HepG2 (cell line): Measurements from ENCODE around the gene PGM2. TPM values are rescaled to one million over a fixed set of nuclear protein-coding genes. Genes with fewer than 3 reads are reported as not detected.

Experiments used
- ATAC-seq: fragments of 200-7000 bp; cut with Tn5 transposase; 3 replicates; pipeline ENCODE4 v1.9.1; 2020; ENCODE audit warnings: mild to moderate bottlenecking, moderate library complexity
- BruUV-seq: library from RNA; stranded (reverse); fragments of 400-500 nt; replicated peaks from 2 replicates; lab custom pipeline; 2021; lab: Mats Ljungman, UMichigan
- CTCF ChIA-PET: fragments of 300-600 bp; formaldehyde crosslinking; extraction: SDS; loops from one replicate; lab custom pipeline; 2021; ENCODE audit warnings: low total read pairs, inconsistent platforms, low intra/inter-chr PET ratio; lab: Yijun Ruan, JAX
- POLR2A ChIA-PET: fragments of 350-600 bp; sonication (Branson Sonifier 250); formaldehyde crosslinking; loops from one replicate; lab custom pipeline; 2020; ENCODE audit warnings: antibody characterized with exemption, inconsistent platforms; lab: Yijun Ruan, JAX
- DNase-seq: peaks from one replicate; pipeline ENCODE4 v3.0.0-alpha.2; 2015; ENCODE audit warnings: low spot score
- FAIRE-seq: peaks from 3 replicates; lab custom pipeline; 2011; peaks lifted over from hg19 to GRCh38; lab: Jason Lieb, UNC
- H2AFZ ChIP-seq: one replicate; pipeline ENCODE4 v1.6.1; 2011; ENCODE audit warnings: low read length, inconsistent platforms
- H3K27ac ChIP-seq: fragments of 300-600 bp; 3 replicates; pipeline ENCODE4 v1.8.0; 2011; ENCODE audit warnings: mixed run types, mild to moderate bottlenecking, mixed read lengths, low read length, inconsistent platforms; ENCODE audit not compliant: insufficient read depth; ENCODE audit errors: extremely low read length
- H3K27me3 ChIP-seq, 2 experiments: fragments of 200-600 bp in 1 of 2; 2 replicates in 1 of 2; 3 replicates in 1 of 2; pipeline versions ENCODE4 v1.6.0 to v1.8.0; 2011; ENCODE audit warnings: low read length in 2 of 2, mild to moderate bottlenecking in 2 of 2, moderate library complexity in 2 of 2, inconsistent platforms in 1 of 2; ENCODE audit not compliant: insufficient read depth in 2 of 2, control insufficient read depth in 1 of 2
- H3K36me3 ChIP-seq, 2 experiments: fragments of 200-600 bp in 1 of 2; replicated peaks in 1 of 2; 2 replicates in 1 of 2; 3 replicates in 1 of 2; pipeline versions ENCODE4 v1.5.1 to v1.8.0; 2011; ENCODE audit warnings: low read length in 2 of 2, inconsistent platforms in 1 of 2; ENCODE audit not compliant: insufficient read depth in 2 of 2, control insufficient read depth in 1 of 2
- H3K4me1 ChIP-seq: 2 replicates; pipeline ENCODE4 v1.5.1; 2012; ENCODE audit warnings: low read length, inconsistent platforms; ENCODE audit not compliant: insufficient read depth
- H3K4me2 ChIP-seq: 2 replicates; pipeline ENCODE4 v1.6.0; 2011; ENCODE audit warnings: low read depth, low read length, inconsistent platforms
- H3K4me3 ChIP-seq, 3 experiments: fragments of 200-600 bp in 1 of 3; sonication (generic), shearing (Covaris generic) in 1 of 3; replicated peaks in 1 of 3; 2 replicates each; pipeline ENCODE4 v1.5.1; 2011 to 2016; ENCODE audit warnings: low read length in 3 of 3, inconsistent platforms in 2 of 3, low read depth in 2 of 3, mild to moderate bottlenecking in 2 of 3, control low read depth in 1 of 3, mixed read lengths in 1 of 3; ENCODE audit not compliant: insufficient read depth in 1 of 3
- H3K79me2 ChIP-seq: one replicate; pipeline ENCODE4 v1.6.1; 2011; ENCODE audit warnings: low read length, inconsistent platforms; ENCODE audit not compliant: insufficient read depth
- H3K9ac ChIP-seq: 2 replicates; pipeline ENCODE4 v1.6.0; 2011; ENCODE audit warnings: mild to moderate bottlenecking, low read depth, low read length, inconsistent platforms; ENCODE audit not compliant: insufficient read depth
- H3K9me3 ChIP-seq: 2 replicates; pipeline ENCODE4 v1.5.1; 2012; ENCODE audit warnings: mild to moderate bottlenecking, low read length
- H4K20me1 ChIP-seq: 2 replicates; pipeline ENCODE4 v1.6.0; 2011; ENCODE audit warnings: inconsistent platforms, mild to moderate bottlenecking, low read length, moderate library complexity; ENCODE audit not compliant: insufficient read depth
- ARNTL ChIP-seq: sonication (generic); formaldehyde crosslinking; IDR thresholded peaks from 2 replicates; pipeline ENCODE4 v1.4.0; 2020; ENCODE audit warnings: mild to moderate bottlenecking, missing genetic modification reagents
- CC2D1A ChIP-seq: sonication (generic); formaldehyde crosslinking; IDR thresholded peaks from 2 replicates; pipeline ENCODE4 v1.8.1; 2023; ENCODE audit warnings: mild to moderate bottlenecking, missing genetic modification reagents
- CEBPZ ChIP-seq: IDR thresholded peaks from 2 replicates; pipeline ENCODE4 v1.6.1; 2012; ENCODE audit warnings: low read length, improper control_type of control experiment
- FOSL1 ChIP-seq: sonication (generic); formaldehyde crosslinking; IDR thresholded peaks from 2 replicates; pipeline ENCODE4 v1.9.0; 2021; ENCODE audit warnings: missing genetic modification reagents, borderline replicate concordance
- GLI4 ChIP-seq: sonication (generic); formaldehyde crosslinking; IDR thresholded peaks from 2 replicates; pipeline ENCODE4 v1.5.1; 2020; ENCODE audit warnings: missing genetic modification reagents, mild to moderate bottlenecking, moderate library complexity, borderline replicate concordance
- GPBP1L1 ChIP-seq: sonication (generic); formaldehyde crosslinking; IDR thresholded peaks from 2 replicates; pipeline ENCODE4 v1.5.0; 2020; ENCODE audit warnings: mild to moderate bottlenecking, missing genetic modification reagents
- KDM3A ChIP-seq: IDR thresholded peaks from 2 replicates; pipeline ENCODE4 v1.6.1; 2018; ENCODE audit warnings: low read depth, missing compliant biosample characterization
- ZNF138 ChIP-seq: sonication (generic); formaldehyde crosslinking; IDR thresholded peaks from 2 replicates; pipeline ENCODE4 v1.5.0; 2020; ENCODE audit warnings: mild to moderate bottlenecking, low read depth, missing genetic modification reagents
- ZNF337 ChIP-seq: sonication (generic); formaldehyde crosslinking; IDR thresholded peaks from 2 replicates; pipeline ENCODE4 v1.5.1; 2020; ENCODE audit warnings: missing genetic modification reagents, low read depth, mild to moderate bottlenecking, borderline replicate concordance
- ZNF580 ChIP-seq: IDR thresholded peaks from 2 replicates; pipeline ENCODE4 v1.6.1; 2016; ENCODE audit warnings: low read depth, borderline replicate concordance
- WGBS: methylation state at CpG from one replicate; pipeline ENCODE4 v1.1.6; 2017; ENCODE audit warnings: low lambda C conversion rate; 5-methylcytosine and 5-hydroxymethylcytosine counted together
- in situ Hi-C: cut with HindIII; loops from 2 replicates; pipeline ENCODE4 v1.10.0; 2017; ENCODE audit warnings: low pct_unique_long_range_greater_than_20kb; ENCODE audit not compliant: extremely low pct_ligation_motif_present
- intact Hi-C: fragments of 100-400 bp; cut with micrococcal nuclease; formaldehyde crosslinking; loops from one replicate; pipeline ENCODE4 v1.10.0; 2022; ENCODE audit not compliant: unreplicated experiment
- polyA plus RNA-seq, 8 experiments: library from polyadenylated mRNA; depleted of rRNA in 3 of 8; stranded (reverse) in 7 of 8; unstranded in 1 of 8; fragments of >200 nt; fragmentation: Illumina TruSeq in 4 of 8; extraction: Trizol in 4 of 8; gene quantifications; 2 replicates each; pipeline versions ENCODE4 v1.2.1 to v1.2.3, GENCODE V29; 2011 to 2016; ENCODE audit warnings: low read depth in 4 of 8, missing spikeins in 1 of 8, mixed read lengths in 1 of 8; ENCODE audit not compliant: insufficient read depth in 1 of 8
- total RNA-seq, 5 experiments: library from RNA; depleted of rRNA; stranded (reverse); fragments of >200 nt; fragmentation: Illumina TruSeq; extraction: Trizol; gene quantifications; 2 replicates each; pipeline ENCODE4 v1.2.3, GENCODE V29; 2016; ENCODE audit warnings: low read depth in 1 of 5

Gene PGM2
- total and polyA plus RNA-seq, 2 of the 13 experiments (the other 11 are each of a cell fraction or from before 2014, with no cell fraction given): 14.6 to 36.9 TPM

- TF ChIP-seq GPBP1L1 (CRISPR knock-in tag): no peak
- no peak for TF ChIP-seq CC2D1A (CRISPR knock-in tag)
- TF ChIP-seq ARNTL (CRISPR knock-in tag): no peak
- TF ChIP-seq ZNF580 (CRISPR knock-in tag): no peak
- no peak for TF ChIP-seq ZNF138 (CRISPR knock-in tag)
- TF ChIP-seq CEBPZ: no peak
- TF ChIP-seq ZNF337 (CRISPR knock-in tag): no peak
- no peak for TF ChIP-seq FOSL1 (CRISPR knock-in tag)
- no peak for TF ChIP-seq GLI4 (CRISPR knock-in tag)
- no peak for TF ChIP-seq KDM3A
- no peaks in the 10 kb centered on the region for H4K20me1 ChIP-seq
- DNase-seq (no peak), ATAC-seq (no peak), FAIRE-seq (no peak)
- intact Hi-C loops: no loop called here
- no peak overlapping the region for H3K4me3 ChIP-seq
- H3K4me1 ChIP-seq: peaks cover 11% of the 10 kb centered on the region; the same call in 1 of the 2 replicates
- ChIA-PET POLR2A (no interaction called here), CTCF (interaction anchor here (1.5 kb wide), 1 partner anchor 191 kb away, joined by 12 read pairs; no protein-coding TSS in a partner anchor)
- H3K27ac ChIP-seq: no peak overlapping the region
- H3K9ac ChIP-seq: no peak overlapping the region
- H3K27me3 ChIP-seq: no peaks in the 10 kb centered on the region
- no peak overlapping the region for H3K4me2 ChIP-seq
- H3K9me3 ChIP-seq: no peaks in the 10 kb centered on the region
- H3K79me2 ChIP-seq: no peaks in the 10 kb centered on the region
- H3K36me3 ChIP-seq: no peaks in the 10 kb centered on the region
- BruUV-seq: no TSS peak
- no peak overlapping the region for H2AFZ ChIP-seq
- WGBS: 27% methylated on average over 2 of the region's 2 CpGs
- in situ Hi-C loops: loop anchor here (10.0 kb wide), 1 partner anchor 339 kb away; a partner anchor contains a TSS
Measured at GRCh38 chr4:37794056-37794455, 32.4 kb upstream of the PGM2 start.
